LNCaP clone FGC (cell line): ENCODE results near the gene MUS81.

Experiments
- DNase-seq: peaks from one replicate; pipeline ENCODE4 v3.0.0-alpha.2; 2011; ENCODE audit warnings: low read depth
- H3K4me3 ChIP-seq: 2 replicates; pipeline ENCODE4 v1.5.1; 2011; ENCODE audit warnings: mild to moderate bottlenecking, low read depth, low read length, control low read depth
- TF ChIP-seq, protein P1 (sequence below): IDR thresholded peaks from 2 replicates; pipeline ENCODE4 v1.5.1; 2012; ENCODE audit warnings: mild to moderate bottlenecking; ENCODE audit not compliant: control insufficient read depth, insufficient read depth; ENCODE audit errors: extremely low read depth

Gene MUS81, protein sequence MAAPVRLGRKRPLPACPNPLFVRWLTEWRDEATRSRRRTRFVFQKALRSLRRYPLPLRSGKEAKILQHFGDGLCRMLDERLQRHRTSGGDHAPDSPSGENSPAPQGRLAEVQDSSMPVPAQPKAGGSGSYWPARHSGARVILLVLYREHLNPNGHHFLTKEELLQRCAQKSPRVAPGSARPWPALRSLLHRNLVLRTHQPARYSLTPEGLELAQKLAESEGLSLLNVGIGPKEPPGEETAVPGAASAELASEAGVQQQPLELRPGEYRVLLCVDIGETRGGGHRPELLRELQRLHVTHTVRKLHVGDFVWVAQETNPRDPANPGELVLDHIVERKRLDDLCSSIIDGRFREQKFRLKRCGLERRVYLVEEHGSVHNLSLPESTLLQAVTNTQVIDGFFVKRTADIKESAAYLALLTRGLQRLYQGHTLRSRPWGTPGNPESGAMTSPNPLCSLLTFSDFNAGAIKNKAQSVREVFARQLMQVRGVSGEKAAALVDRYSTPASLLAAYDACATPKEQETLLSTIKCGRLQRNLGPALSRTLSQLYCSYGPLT

DNA sequence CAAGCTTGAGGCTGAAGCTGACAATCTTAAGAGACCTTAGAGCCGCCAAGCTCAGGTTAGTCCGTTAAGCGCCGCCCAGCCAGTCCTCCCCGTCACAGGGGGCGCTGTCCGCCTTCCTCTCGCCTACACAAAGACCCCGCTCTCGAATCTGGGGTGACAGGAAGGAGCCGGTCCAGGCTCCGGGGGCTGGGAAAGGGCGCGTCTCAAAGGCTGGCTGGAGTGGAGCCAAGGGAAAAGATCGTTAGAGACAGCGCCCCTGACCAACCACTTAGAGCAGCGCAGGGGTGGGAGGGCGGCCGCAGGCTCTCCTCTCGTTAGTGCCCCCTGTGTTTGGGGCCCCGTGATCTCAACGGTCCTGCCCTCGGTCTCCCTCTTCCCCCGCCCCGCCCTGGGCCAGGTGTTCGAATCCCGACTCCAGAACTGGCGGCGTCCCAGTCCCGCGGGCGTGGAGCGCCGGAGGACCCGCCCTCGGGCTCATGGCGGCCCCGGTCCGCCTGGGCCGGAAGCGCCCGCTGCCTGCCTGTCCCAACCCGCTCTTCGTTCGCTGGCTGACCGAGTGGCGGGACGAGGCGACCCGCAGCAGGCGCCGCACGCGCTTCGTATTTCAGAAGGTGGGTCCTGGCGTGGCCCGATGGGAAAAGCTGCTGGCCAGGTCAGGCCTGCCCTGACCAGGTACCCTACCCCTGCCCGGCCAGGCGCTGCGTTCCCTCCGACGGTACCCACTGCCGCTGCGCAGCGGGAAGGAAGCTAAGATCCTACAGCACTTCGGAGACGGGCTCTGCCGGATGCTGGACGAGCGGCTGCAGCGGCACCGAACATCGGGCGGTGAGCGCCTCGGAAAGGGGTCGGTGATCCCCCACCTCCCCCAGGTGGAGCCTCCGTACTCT, at the start of gene MUS81:
Gene MUS81 (plus strand): TSS at position 156 of the 887 bp plus-strand sequence. CDS start 321 bp downstream, at position 477.
- peak within 1 kb of the TSS; percentile 93 for H3K4me3 ChIP-seq
- TF ChIP-seq, protein P1, sequence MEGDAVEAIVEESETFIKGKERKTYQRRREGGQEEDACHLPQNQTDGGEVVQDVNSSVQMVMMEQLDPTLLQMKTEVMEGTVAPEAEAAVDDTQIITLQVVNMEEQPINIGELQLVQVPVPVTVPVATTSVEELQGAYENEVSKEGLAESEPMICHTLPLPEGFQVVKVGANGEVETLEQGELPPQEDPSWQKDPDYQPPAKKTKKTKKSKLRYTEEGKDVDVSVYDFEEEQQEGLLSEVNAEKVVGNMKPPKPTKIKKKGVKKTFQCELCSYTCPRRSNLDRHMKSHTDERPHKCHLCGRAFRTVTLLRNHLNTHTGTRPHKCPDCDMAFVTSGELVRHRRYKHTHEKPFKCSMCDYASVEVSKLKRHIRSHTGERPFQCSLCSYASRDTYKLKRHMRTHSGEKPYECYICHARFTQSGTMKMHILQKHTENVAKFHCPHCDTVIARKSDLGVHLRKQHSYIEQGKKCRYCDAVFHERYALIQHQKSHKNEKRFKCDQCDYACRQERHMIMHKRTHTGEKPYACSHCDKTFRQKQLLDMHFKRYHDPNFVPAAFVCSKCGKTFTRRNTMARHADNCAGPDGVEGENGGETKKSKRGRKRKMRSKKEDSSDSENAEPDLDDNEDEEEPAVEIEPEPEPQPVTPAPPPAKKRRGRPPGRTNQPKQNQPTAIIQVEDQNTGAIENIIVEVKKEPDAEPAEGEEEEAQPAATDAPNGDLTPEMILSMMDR = peak; percentile 83
- DNase-seq = peak; percentile 90

DNA sequence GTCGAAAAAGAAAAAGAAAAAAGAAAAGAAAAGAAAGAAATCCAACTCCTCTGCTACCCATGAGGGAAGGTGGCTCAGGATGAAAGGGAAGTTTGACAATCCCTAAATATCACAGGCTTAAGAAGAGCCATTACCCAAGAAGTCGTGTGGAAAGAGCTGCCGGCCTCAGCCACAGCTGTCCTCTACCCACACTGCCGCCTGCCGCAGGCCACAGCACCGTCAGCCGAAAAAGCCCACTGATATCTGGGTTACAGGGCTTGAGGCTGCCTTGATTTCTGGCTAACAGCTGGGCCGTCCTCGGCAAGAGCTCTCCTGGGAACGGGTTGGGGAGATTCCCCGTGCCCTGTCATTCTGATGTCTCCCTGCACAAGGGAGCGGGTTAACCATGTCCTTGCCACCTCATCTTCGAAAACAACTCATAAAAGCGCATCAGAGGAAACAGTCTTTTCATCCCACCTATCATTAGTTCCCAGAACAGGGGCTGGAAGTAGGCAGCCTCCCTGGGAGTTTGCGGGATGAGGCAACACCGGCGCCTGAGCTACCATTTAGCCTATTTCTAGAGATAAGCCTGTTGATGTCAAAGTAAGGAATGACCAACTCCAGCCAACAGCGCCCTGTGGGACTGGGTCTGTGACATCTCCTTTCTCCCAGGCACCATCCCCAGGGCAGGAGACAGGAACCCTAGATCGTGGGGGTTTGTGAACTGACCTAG, 48.3 kb upstream of the MUS81 start:
- no peak overlapping the region for H3K4me3 ChIP-seq
- TF ChIP-seq, protein P1 = no peak
- DNase-seq = no peak

DNA sequence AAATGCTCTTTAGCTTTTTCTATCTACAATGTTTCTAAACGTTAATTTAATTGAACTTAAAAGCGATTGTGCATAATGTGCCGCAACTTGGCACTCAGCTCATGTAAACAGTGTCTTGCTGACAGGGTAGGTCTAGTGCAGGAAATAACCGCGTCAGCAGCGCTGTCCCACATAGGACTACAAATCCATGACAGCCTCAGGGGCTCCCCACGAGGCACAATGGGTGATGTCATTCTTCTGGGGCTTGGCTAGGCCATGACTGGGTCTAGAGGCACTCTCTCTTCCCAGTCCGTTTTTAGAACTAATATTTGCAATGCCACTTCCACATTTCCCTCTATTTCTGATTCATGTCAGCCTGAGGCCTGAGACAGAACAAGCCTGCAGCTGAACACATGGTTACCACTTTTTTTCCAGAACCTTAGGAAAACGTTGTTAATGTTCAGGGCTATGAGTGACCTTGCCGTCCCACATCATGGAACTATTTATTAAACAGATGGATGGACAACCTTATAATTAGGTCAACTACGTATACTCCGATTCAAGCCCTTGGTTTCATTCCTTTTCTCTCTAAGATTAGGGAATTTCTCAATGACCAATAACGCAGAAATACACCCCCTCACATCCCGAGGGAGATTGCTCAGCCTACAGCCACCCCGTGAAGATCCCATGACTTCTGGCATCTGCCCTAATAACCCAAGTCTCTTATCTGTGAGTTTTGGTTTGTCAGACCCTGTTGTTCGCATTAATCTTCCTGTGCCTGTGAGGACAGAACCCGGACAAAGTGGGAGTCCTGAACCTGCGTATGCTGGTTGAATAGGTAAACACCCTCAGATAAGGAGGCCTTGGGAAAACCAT, 45.9 kb upstream of the MUS81 start:
- TF ChIP-seq, protein P1 = no peak
- no peak overlapping the region for H3K4me3 ChIP-seq
- DNase-seq = no peak

DNA sequence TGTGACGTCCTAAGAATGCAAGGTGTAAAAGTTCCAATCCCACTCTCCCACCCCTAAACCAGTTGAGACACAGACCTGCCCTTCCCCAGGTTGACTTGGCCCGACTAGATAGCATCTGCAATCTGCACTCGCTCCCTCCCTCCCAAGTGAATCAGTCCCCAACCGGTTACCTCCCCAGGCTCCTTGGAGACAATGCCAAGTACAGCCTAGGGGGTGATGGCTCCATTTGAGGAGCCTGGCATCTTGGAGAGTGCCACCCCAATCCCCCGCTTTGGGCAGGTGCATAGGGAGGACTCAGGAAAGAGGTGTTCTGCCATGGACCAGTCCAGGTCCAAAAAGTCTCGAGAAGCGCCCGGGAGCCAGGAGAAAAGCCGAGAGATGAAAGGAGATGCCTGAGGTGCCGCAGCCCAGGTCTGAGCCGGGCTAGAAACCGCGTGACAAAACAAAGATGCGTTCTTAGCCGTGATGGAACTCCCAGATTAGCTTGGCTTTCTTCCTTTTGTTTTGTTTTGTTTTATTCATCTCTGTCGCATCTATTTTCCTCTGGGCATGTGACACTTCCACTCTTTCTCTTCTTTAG, 45.2 kb upstream of the MUS81 start:
- H3K4me3 ChIP-seq = no peak overlapping the region
- no peak for DNase-seq
- TF ChIP-seq, protein P1 = no peak

DNA sequence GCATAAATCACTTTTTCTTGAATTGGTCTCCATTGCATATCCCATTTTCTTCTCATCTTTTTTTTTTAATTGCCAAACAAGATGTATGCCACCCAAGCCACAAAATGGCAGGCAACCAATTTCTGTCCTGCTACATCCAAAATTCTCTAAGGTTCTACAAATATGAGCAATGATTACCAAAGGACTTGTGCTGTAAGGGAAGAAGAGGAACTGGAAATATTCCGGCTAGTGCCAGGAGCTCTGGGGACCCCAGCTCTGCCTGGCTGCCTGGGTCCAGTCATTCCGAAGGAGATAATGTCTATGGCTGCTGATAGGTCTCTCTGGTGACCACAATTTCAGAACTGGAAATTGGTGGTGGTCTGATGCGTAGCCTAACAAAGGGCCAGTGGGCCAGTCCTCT, 43.5 kb upstream of the MUS81 start:
- H3K4me3 ChIP-seq = no peak overlapping the region
- TF ChIP-seq, protein P1 = no peak
- DNase-seq = no peak
